ACC112 (cell line): ENCODE results near the gene MRPS30.

ENCODE experiments used
- H2AFZ ChIP-seq: fragments of 200-600 bp; sonication (generic); one replicate; pipeline ENCODE4 v1.6.0; 2017; ENCODE audit warnings: antibody characterized with exemption, low read length; ENCODE audit not compliant: unreplicated experiment
- H3K27ac ChIP-seq: fragments of 200-600 bp; sonication (generic); 2 replicates; pipeline ENCODE4 v1.5.1; 2014; ENCODE audit warnings: low read depth, mild to moderate bottlenecking, antibody characterized with exemption, low read length, moderate library complexity
- H3K27me3 ChIP-seq: fragments of 200-600 bp; sonication (generic); 2 replicates; pipeline ENCODE4 v1.6.1; 2014; ENCODE audit warnings: mild to moderate bottlenecking, antibody characterized with exemption, low read length, moderate library complexity, mixed read lengths; ENCODE audit not compliant: insufficient read depth
- H3K36me3 ChIP-seq: fragments of 200-600 bp; sonication (generic); 2 replicates; pipeline ENCODE4 v1.6.1; 2016; ENCODE audit warnings: mild to moderate bottlenecking, antibody characterized with exemption, low read length, moderate library complexity, mixed read lengths; ENCODE audit not compliant: insufficient read depth
- H3K4me1 ChIP-seq: fragments of 200-600 bp; sonication (generic); one replicate; pipeline ENCODE4 v1.6.1; 2016; ENCODE audit warnings: low read length, mixed read lengths; ENCODE audit not compliant: insufficient read depth, unreplicated experiment, control insufficient read depth
- H3K4me3 ChIP-seq: fragments of 200-600 bp; sonication (generic); 2 replicates; pipeline ENCODE4 v1.5.1; 2014; ENCODE audit warnings: mild to moderate bottlenecking, low read depth, low read length
- H3K79me2 ChIP-seq: fragments of 200-600 bp; sonication (generic); one replicate; pipeline ENCODE4 v1.6.0; 2016; ENCODE audit warnings: low read length; ENCODE audit not compliant: control insufficient read depth, unreplicated experiment, insufficient read depth

MRPS30 gene

DNA sequence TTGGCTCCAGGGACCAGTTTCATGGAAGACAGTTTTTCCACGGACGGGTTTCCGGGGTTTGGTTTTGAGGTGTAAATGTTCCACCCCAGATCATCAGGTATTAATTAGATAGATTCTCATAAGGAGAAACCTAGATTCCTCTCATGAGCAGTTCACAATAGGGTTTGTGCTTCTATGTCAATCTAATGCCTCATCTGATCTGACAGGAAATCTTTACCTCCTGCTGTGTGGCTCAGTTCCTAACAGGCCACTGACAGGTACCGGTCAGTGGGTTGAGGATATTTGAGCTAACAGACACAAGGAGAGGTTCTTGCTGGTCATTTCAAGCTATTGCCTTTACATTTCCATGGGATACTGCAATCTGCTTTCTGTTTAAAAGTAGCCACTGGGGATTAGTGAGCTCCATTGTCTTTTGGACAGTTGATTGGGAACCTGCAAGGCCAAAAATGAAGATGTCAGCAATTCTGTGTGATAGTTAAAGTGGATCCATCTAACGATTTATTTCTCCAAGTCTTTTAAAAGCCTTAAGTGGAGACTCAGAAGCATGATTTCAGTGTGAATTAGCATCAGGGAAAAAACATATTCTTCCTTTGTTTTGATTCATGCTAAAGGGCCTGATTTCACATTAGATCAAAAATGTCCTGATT is 38.6 kb downstream of the MRPS30 start:
- no peaks in the 10 kb centered on the region for H3K4me1 ChIP-seq
- H3K36me3 ChIP-seq = no peaks in the 10 kb centered on the region
- H3K79me2 ChIP-seq = no peaks in the 10 kb centered on the region
- H3K27me3 ChIP-seq = no peaks in the 10 kb centered on the region
- no peak overlapping the region for H3K27ac ChIP-seq
- no peak overlapping the region for H3K4me3 ChIP-seq
- H2AFZ ChIP-seq = no peak overlapping the region

- Histone ChIP-seq H3K4me3 (no peak overlapping the region), H3K36me3 (no peaks in the 10 kb centered on the region), H3K27ac (no peak overlapping the region), H3K27me3 (peaks cover 28% of the 10 kb centered on the region), H3K4me1 (no peaks in the 10 kb centered on the region), H2AFZ (no peak overlapping the region), H3K79me2 (no peaks in the 10 kb centered on the region)
Measured at GRCh38 chr5:44860267-44860666, 51.5 kb downstream of the MRPS30 start.

GRCh38 chr5:44862808-44863207 is 54.1 kb downstream of the MRPS30 start:
- Histone ChIP-seq H3K79me2 (no peaks in the 10 kb centered on the region), H3K4me3 (no peak overlapping the region), H3K27ac (no peak overlapping the region), H3K4me1 (no peaks in the 10 kb centered on the region), H2AFZ (no peak overlapping the region), H3K36me3 (no peaks in the 10 kb centered on the region), H3K27me3 (peaks cover 28% of the 10 kb centered on the region)
